GM23338 (cell line): Measurements from ENCODE around the gene ZDHHC1. TPM values are rescaled to one million over a fixed set of nuclear protein-coding genes. Genes with fewer than 3 reads are reported as not detected.

ENCODE experiments used
- ATAC-seq: fragments of 200-7000 bp; cut with Tn5 transposase; 3 replicates; pipeline ENCODE4 v1.9.1; 2020
- DNase-seq: peaks from one replicate; pipeline ENCODE4 v3.0.0-alpha.2; 2015; ENCODE audit warnings: low spot score
- H2AFZ ChIP-seq: fragments of 200-600 bp; sonication (generic); 2 replicates; pipeline ENCODE4 v1.8.0; 2016; ENCODE audit warnings: antibody characterized with exemption, mild to moderate bottlenecking, moderate library complexity
- H3F3A ChIP-seq: fragments of 200-600 bp; sonication (generic); replicated peaks from 2 replicates; pipeline ENCODE4 v1.8.0; 2017; ENCODE audit warnings: antibody characterized with exemption, mixed run types, low read depth
- H3K27ac ChIP-seq: fragments of 200-600 bp; sonication (generic); 2 replicates; pipeline ENCODE4 v1.6.1; 2016; ENCODE audit warnings: low read depth
- H3K27me3 ChIP-seq: fragments of 200-600 bp; sonication (generic); 2 replicates; pipeline ENCODE4 v1.8.0; 2016; ENCODE audit warnings: mild to moderate bottlenecking, mixed run types, moderate library complexity; ENCODE audit not compliant: insufficient read depth
- H3K36me3 ChIP-seq: fragments of 200-600 bp; sonication (generic); 2 replicates; pipeline ENCODE4 v1.8.0; 2016; ENCODE audit warnings: mild to moderate bottlenecking; ENCODE audit not compliant: insufficient read depth
- H3K4me1 ChIP-seq: fragments of 200-600 bp; sonication (generic); 2 replicates; pipeline ENCODE4 v1.8.0; 2016; ENCODE audit warnings: mild to moderate bottlenecking, moderate library complexity; ENCODE audit not compliant: insufficient read depth
- H3K4me2 ChIP-seq: fragments of 200-600 bp; sonication (generic); 2 replicates; pipeline ENCODE4 v1.7.1; 2017; ENCODE audit warnings: mixed run types
- H3K4me3 ChIP-seq: fragments of 200-600 bp; sonication (generic); 2 replicates; pipeline ENCODE4 v1.6.1; 2016; ENCODE audit warnings: mixed run types
- H3K79me2 ChIP-seq: fragments of 200-600 bp; sonication (generic); replicated peaks from 2 replicates; pipeline ENCODE4 v1.8.0; 2017; ENCODE audit warnings: mild to moderate bottlenecking; ENCODE audit not compliant: insufficient read depth
- H3K9me2 ChIP-seq: fragments of 200-600 bp; sonication (generic); 2 replicates; pipeline ENCODE4 v1.8.0; 2017; ENCODE audit not compliant: insufficient read depth
- H4K20me1 ChIP-seq: fragments of 200-600 bp; sonication (generic); replicated peaks from 2 replicates; pipeline ENCODE4 v1.8.0; 2017; ENCODE audit warnings: mild to moderate bottlenecking; ENCODE audit not compliant: insufficient read depth
- H3K27ac Mint-ChIP-seq: 2 replicates; pipeline ENCODE4 v1.8.0; 2020; ENCODE audit warnings: inconsistent platforms, mild to moderate bottlenecking, moderate library complexity, mixed read lengths
- H3K27me3 Mint-ChIP-seq: 3 replicates; pipeline ENCODE4 v1.8.0; 2022; ENCODE audit warnings: low read depth, mild to moderate bottlenecking, moderate library complexity, mixed read lengths, inconsistent platforms; ENCODE audit not compliant: insufficient read depth, poor library complexity
- H3K36me3 Mint-ChIP-seq: 3 replicates; pipeline ENCODE4 v1.8.0; 2021; ENCODE audit warnings: low read depth, mild to moderate bottlenecking, inconsistent platforms, moderate library complexity, mixed read lengths
- H3K4me1 Mint-ChIP-seq: 3 replicates; pipeline ENCODE4 v1.8.0; 2020; ENCODE audit warnings: mild to moderate bottlenecking, inconsistent platforms, mixed read lengths
- H3K4me3 Mint-ChIP-seq: 3 replicates; pipeline ENCODE4 v1.8.0; 2021; ENCODE audit warnings: moderate library complexity, mild to moderate bottlenecking, inconsistent platforms, mixed read lengths
- H3K9me3 Mint-ChIP-seq: 3 replicates; pipeline ENCODE4 v1.8.0; 2020; ENCODE audit warnings: moderate library complexity, mild to moderate bottlenecking, inconsistent platforms, mixed read lengths
- CREB1 ChIP-seq: fragments of 250-450 bp; sonication (Bioruptor Pico); IDR thresholded peaks from 2 replicates; pipeline ENCODE4 v1.5.0; 2020; ENCODE audit warnings: low read depth, mild to moderate bottlenecking, moderate library complexity
- CTCF ChIP-seq, 2 experiments: fragments of 200-600 bp in 1 of 2; sonication (generic) in 1 of 2; conservative IDR thresholded peaks; 2 replicates each; pipeline versions ENCODE4 v1.5.1 to v1.6.1; 2016 to 2017; ENCODE audit warnings: antibody characterized with exemption in 2 of 2, low read depth in 2 of 2, mild to moderate bottlenecking in 2 of 2, moderate library complexity in 1 of 2
- ETS1 ChIP-seq: IDR thresholded peaks from 2 replicates; pipeline ENCODE4 v1.6.1; 2016; ENCODE audit warnings: antibody characterized with exemption
- EZH2 ChIP-seq: fragments of 200-600 bp; sonication (generic); IDR thresholded peaks from one replicate; pipeline ENCODE4 v1.8.0; 2017; ENCODE audit warnings: antibody characterized with exemption, mild to moderate bottlenecking, low read depth; ENCODE audit not compliant: unreplicated experiment
- EZH2phosphoT487 ChIP-seq: fragments of 200-600 bp; sonication (generic); IDR thresholded peaks from one replicate; pipeline ENCODE4 v1.8.1; 2018; ENCODE audit warnings: antibody characterized with exemption; ENCODE audit not compliant: unreplicated experiment
- JUNB ChIP-seq: IDR thresholded peaks from one replicate; pipeline ENCODE4 v1.6.1; 2016; ENCODE audit warnings: antibody characterized with exemption; ENCODE audit not compliant: unreplicated experiment
- NANOG ChIP-seq: IDR thresholded peaks from 2 replicates; pipeline ENCODE4 v1.6.1; 2016; ENCODE audit warnings: antibody characterized with exemption, borderline replicate concordance
- POLR2AphosphoS5 ChIP-seq: IDR thresholded peaks from 2 replicates; pipeline ENCODE4 v1.6.1; 2016; ENCODE audit warnings: antibody characterized with exemption, low read depth
- REST ChIP-seq: IDR thresholded peaks from one replicate; pipeline ENCODE4 v1.6.1; 2018; ENCODE audit warnings: antibody characterized with exemption; ENCODE audit not compliant: unreplicated experiment
- STAT1 ChIP-seq: IDR thresholded peaks from one replicate; pipeline ENCODE4 v1.6.1; 2016; ENCODE audit warnings: antibody characterized with exemption; ENCODE audit not compliant: unreplicated experiment
- ZNF114 ChIP-seq: fragments of 250-450 bp; sonication (Bioruptor Pico); IDR thresholded peaks from 2 replicates; pipeline ENCODE4 v1.5.0; 2020; ENCODE audit warnings: mild to moderate bottlenecking, moderate library complexity
- ZNF331 ChIP-seq: fragments of 250-450 bp; sonication (Bioruptor Pico); IDR thresholded peaks from 2 replicates; pipeline ENCODE4 v1.5.0; 2020; ENCODE audit warnings: low read depth, mild to moderate bottlenecking, moderate library complexity
- ZNF462 ChIP-seq: fragments of 250-450 bp; sonication (Bioruptor Pico); IDR thresholded peaks from 2 replicates; pipeline ENCODE4 v1.5.0; 2020; ENCODE audit warnings: mild to moderate bottlenecking, moderate library complexity
- polyA plus RNA-seq: library from polyadenylated mRNA; unstranded; fragments of >200 nt; fragmentation: Nextera tagmentation; extraction: Ambion mirVana; gene quantifications from 2 replicates; pipeline ENCODE4 v1.2.1, GENCODE V29; 2016
- total RNA-seq: library from RNA; depleted of rRNA; stranded (reverse); fragments of >200 nt; shearing (Covaris generic); gene quantifications from 2 replicates; pipeline ENCODE4 v1.2.3, GENCODE V29; 2014

ZDHHC1 gene
- total and polyA plus RNA-seq, 2 experiments from 2014 or later = 1.4 to 2.7 TPM

- Histone ChIP-seq H3K4me2 (no peak overlapping the region), H3F3A (no peaks in the 10 kb centered on the region), H3K4me3 (no peak overlapping the region), H3K36me3 (no peaks in the 10 kb centered on the region), H3K27me3 (no peaks in the 10 kb centered on the region), H3K9me2 (no peaks in the 10 kb centered on the region), H3K4me1 (no peaks in the 10 kb centered on the region), H2AFZ (no peak overlapping the region), H4K20me1 (no peaks in the 10 kb centered on the region; the same call in 1 of the 2 replicates), H3K79me2 (no peaks in the 10 kb centered on the region), H3K27ac (no peak overlapping the region)
- ATAC-seq (no peak), DNase-seq (no peak)
- Mint-ChIP-seq H3K36me3 (peaks cover 14% of the 10 kb centered on the region), H3K27me3 (peaks cover 15% of the 10 kb centered on the region), H3K4me3 (no peak overlapping the region), H3K9me3 (peaks cover 3% of the 10 kb centered on the region; the same call in 1 of the 3 replicates), H3K4me1 (peaks cover 4% of the 10 kb centered on the region; the same call in 2 of the 3 replicates), H3K27ac (no peak overlapping the region)
- TF ChIP-seq EZH2phosphoT487 (no peak), CTCF (conservative IDR thresholded peaks at IDR 0.05; ENCODE audit: low read depth in 2 of 2) (no peak), NANOG (no peak), STAT1 (no peak), POLR2AphosphoS5 (no peak), CREB1 (CRISPR knock-in tag) (no peak), JUNB (no peak), ETS1 (no peak), EZH2 (no peak), ZNF114 (CRISPR knock-in tag) (no peak), ZNF462 (CRISPR knock-in tag) (no peak), ZNF331 (CRISPR knock-in tag) (no peak), REST (no peak)
Measured at GRCh38 chr16:67451061-67451703, 34.9 kb upstream of the ZDHHC1 start.
